HG03280 (cell line): ENCODE measurements around the gene CELF2.
"Not testable (repeated sequence)": the region's sequence is repeated elsewhere in the genome, so short reads cannot be mapped to it uniquely, and the experiment has no call there.

Experiments used
- ATAC-seq: cut with Tn5 transposase; IDR thresholded peaks from one replicate; pipeline ENCODE4 v1.9.1; 2021; ENCODE audit warnings: mild to moderate bottlenecking, moderate library complexity; ENCODE audit not compliant: unreplicated experiment

The CELF2 gene

DNA sequence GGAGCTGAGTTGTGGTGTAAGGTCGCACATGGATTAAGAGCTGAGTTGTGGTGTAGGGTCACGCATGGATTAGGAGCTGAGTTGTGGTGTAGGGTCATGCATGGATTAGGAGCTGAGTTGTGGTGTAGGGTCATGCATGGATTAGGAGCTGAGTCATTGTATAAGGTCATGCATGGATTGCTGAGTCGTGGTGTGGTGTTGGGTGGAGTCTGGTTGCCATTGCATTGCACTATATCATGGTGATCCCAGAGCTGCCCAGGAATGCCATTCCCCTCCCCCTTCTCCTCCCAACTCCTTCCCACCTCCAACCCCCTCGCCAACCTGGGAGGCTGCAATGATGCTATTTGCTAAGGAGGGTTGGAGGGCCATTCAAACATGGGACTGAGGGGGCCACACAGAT, 349.2 kb downstream of the CELF2 start:
- ATAC-seq: not testable (repeated sequence)

DNA sequence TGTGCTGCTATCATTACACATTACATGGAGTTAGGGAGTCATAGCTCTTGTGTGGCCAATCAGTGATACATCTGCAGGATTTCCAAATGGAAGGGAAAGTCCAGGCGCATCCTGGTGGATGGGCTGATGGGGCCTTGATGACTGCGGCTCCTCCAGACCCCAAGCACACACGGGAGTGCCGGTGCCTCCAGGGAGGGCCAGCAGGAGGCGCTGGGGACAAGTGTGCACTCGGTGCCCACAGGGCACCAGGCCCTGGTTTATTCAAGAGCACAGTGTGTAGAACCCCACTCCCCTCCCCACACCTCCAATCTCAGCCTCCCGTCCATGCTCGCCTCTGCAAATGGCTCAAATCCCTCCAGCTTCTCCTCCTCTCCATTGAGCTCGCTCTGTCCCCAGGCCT, 349.8 kb downstream of the CELF2 start:
- no peak for ATAC-seq

DNA sequence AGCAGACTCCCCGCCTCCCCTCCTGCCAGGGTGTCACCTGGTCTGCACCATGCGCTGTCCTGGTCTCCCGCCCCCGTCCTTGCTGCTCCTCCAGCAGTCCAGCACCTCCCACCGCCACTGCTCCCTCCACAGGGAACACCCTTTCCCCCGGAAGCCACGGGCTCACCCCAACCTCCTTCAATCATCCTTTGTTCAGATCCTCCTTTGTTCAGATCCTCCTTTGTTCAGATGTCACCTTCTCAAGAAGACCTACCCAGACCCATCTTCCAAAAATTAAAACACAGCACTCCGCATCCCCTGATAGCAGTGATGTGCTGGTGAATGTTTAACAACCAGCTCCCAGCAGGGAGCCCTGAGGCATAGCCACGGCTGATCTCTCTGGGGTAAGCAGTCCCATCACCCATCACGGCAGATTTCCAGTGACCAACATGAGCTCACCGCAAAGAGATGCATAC, 356.1 kb downstream of the CELF2 start:
- ATAC-seq: no peak

DNA sequence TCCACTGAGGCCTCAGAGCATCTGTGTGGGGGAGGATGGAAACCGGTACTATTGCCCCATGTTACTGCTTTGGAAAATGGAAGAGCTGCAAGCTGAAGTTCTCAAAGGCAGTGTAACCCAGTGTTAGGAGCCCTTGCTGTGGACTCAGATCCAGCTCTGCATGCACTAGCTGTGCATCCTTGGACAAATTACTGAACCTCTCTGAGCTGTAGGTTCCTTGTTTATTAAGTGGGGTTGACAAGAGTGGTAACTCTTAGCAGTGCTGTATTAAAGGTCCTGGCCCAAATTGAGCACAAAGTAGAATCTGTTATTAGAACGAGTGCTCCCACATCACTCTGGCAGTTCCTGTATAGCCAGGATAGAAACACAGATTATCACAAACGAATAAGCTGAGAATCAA, 359.6 kb downstream of the CELF2 start:
- no peak for ATAC-seq

DNA sequence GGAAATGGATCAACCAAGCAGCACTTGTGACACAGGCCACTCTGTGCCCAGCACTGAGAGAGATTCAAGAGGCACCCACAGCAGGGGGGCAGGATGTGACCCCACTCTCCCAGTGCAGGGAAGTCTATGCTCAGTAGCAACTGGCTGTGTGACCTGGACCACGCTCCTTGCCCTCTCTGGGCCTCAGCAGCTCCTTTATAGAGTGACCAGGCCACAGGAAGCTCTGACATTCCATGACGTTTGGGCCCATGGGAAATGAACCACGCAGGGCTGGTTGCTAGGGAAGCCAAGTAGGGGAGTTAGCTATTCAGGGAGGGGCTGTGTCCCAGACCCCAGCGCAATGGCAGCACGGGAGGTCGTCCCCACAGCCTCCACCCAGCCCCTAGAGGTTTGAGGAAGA, 361.2 kb downstream of the CELF2 start:
- ATAC-seq: no peak

DNA sequence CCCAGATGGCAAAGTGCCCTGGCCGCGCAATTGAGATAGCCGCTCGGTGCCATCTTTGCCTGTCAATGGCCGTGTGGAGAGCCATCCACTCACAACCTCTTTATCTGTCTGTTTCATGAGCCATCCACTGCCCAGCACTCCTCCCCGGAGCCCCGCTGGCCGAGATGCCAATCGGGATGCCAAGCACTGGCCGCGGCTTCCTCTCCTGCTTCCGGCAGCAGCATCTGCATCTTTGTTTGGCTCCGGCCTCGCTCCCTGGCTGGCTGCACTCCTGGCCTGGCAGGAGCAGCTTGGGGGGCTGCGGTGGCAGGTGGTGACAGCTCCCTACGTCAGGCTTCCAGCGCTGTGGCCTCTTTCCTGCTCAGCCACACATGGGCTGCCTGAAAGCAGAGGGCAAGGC, 362.1 kb downstream of the CELF2 start:
- ATAC-seq: no peak

DNA sequence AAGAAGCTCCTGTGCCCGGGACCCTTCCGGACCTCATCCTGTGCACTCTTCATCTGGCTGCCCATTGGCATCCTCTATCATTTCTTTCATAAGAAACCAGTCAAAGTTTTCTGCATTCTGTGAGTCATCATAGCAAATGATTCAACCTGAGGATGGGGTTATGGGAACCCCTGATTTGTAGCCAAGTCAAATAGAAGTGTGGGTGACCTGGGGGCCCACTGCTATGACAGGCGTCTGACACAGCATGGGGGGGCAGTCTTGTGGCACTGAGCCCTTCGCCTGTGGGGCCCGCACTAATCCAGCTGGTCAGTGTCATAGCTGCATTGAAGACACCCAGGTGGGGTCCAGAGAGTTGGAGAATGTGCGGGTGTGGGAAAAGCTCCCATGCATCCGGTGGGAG, 363.4 kb downstream of the CELF2 start:
- ATAC-seq: no peak

DNA sequence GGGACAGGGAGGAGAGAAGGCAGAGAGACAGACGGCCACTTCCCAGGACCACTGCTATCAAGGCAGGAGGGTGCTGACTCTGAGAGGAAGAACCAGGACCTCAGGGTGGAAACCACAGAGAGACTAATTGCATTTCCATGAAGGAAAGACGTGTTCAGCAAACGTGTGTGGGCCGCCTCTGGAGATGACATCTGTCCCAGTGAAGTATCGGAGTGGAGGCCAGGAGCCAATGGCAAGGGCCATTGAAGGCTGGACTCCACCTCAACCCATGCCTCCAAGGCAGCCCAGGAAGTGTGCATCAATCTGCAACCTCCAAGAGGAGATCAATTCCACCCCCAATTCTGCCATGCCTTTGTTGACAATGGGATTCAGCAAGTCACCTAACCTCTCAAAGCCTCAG, 363.8 kb downstream of the CELF2 start:
- ATAC-seq: no peak

DNA sequence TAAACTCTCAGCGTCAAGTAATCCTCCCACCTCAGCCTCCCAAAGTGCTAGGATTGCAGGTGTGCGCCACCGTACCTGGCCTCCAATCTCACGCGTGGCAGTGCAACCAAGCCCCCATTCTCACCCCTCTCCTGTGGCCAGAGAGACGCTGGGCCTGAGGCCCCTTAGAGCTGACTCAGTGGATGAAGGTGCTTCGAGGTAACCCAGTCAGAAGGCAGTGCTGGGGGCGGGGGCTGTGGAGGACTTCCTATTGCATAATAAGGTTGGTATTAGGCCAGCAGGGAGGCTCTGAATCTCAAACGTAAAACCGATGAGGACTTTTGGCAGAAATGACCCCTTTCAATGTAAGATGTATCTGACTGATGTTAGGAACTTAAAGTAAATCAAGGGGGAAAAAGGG, 364.5 kb downstream of the CELF2 start:
- ATAC-seq: no peak

DNA sequence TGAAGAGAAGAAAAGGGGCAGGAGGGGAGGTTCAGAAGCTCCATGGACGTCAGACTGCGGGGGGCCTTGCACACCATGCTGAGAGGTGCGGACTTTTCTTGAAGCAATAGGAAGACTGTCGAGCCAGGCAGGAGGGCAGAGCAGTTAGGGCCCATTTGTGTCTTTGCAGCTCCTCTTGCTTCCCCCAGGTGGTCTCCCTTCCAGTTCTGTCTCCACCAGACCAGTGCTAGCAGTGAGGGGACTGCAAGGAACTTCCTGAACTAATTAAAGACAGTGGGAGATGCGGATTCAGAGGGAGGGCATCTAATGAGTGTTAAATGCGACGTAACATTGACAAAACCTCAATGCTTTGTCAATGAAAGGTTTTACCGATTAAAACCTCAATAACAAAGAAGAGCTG, 368.4 kb downstream of the CELF2 start:
- ATAC-seq: no peak
